Activated CD8-positive, alpha-beta T cell treated with anti-CD3 and anti-CD28 coated beads for 36 hours (primary cell): Measurements from ENCODE around the gene RAPGEF2. TPM values are rescaled to one million over a fixed set of nuclear protein-coding genes. Genes with fewer than 3 reads are reported as not detected.

Experiments used
- ATAC-seq: fragments of 200-7000 bp; cut with Tn5 transposase; one replicate; pipeline ENCODE4 v1.10.0; 2021; ENCODE audit warnings: mild to moderate bottlenecking, moderate library complexity
- CTCF ChIA-PET: fragments of 350-600 bp; sonication (Branson Sonifier 250); formaldehyde crosslinking; loops from one replicate; lab custom pipeline; 2021; ENCODE audit warnings: antibody characterized with exemption; lab: Charles Lee
- POLR2A ChIA-PET: fragments of 350-600 bp; sonication (Branson Sonifier 250); formaldehyde crosslinking; loops from one replicate; lab custom pipeline; 2021; ENCODE audit warnings: antibody characterized with exemption; lab: Charles Lee
- DNase-seq: peaks from one replicate; pipeline ENCODE4 v3.0.0-alpha.2; 2020
- H3K27ac Mint-ChIP-seq: one replicate; pipeline ENCODE4 v1.8.0; 2021; ENCODE audit warnings: mild to moderate bottlenecking, mixed read lengths
- H3K27me3 Mint-ChIP-seq: one replicate; pipeline ENCODE4 v1.8.0; 2021; ENCODE audit warnings: mixed read lengths
- H3K36me3 Mint-ChIP-seq: one replicate; pipeline ENCODE4 v1.8.0; 2021; ENCODE audit warnings: low read depth, mixed read lengths
- H3K4me1 Mint-ChIP-seq: one replicate; pipeline ENCODE4 v1.8.0; 2021; ENCODE audit warnings: low read depth, mixed read lengths
- H3K4me3 Mint-ChIP-seq: one replicate; pipeline ENCODE4 v1.8.0; 2021; ENCODE audit warnings: mild to moderate bottlenecking, moderate library complexity, mixed read lengths
- H3K9me3 Mint-ChIP-seq: one replicate; pipeline ENCODE4 v1.8.0; 2021; ENCODE audit warnings: mixed read lengths
- CTCF ChIP-seq: fragments of 200-600 bp; IDR thresholded peaks from one replicate; pipeline ENCODE4 v1.8.0; 2022; ENCODE audit warnings: antibody characterized with exemption, mild to moderate bottlenecking
- intact Hi-C: fragments of 100-400 bp; cut with micrococcal nuclease; formaldehyde crosslinking; loops from one replicate; pipeline ENCODE4 v1.10.0; 2022
- total RNA-seq, 2 experiments: library from RNA; stranded (reverse); gene quantifications; one replicate each; pipeline ENCODE4 v1.2.3, GENCODE V29; 2021

The RAPGEF2 gene
- total RNA-seq, 2 experiments from 2014 or later, result 13.7 to 14.8 TPM

- Mint-ChIP-seq H3K4me1 (peaks cover 22% of the 10 kb centered on the region), H3K27me3 (peaks cover 1% of the 10 kb centered on the region), H3K27ac (no peak overlapping the region), H3K4me3 (no peak overlapping the region), H3K9me3 (no peaks in the 10 kb centered on the region), H3K36me3 (peaks cover 2% of the 10 kb centered on the region)
- DNase-seq, result no peak
- no peak for ATAC-seq
- TF ChIP-seq CTCF, result no peak
- intact Hi-C loops, result no loop called here
- CTCF ChIA-PET, result no interaction called here
- POLR2A ChIA-PET, result no interaction called here
Observed at GRCh38 chr4:159141193-159141592, 38.3 kb downstream of the RAPGEF2 start.

DNA sequence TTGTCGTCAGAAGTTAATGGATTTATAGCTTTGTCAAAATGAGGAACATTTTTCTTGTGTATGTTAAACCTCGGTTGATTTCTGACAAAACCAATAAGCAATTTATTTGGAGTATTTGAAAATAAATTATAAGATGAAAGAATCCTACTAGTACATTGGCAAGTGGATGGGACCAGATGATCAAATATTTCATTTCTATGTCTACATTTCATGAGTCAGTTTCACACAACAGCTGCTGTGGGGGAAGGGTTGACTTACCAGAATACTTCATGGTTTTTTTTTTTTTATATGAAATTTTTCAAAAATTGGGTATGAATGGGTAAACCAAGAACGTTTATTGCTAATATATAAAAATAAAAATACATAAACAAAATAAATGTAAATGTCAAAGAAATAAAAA lies 39.4 kb downstream of the RAPGEF2 start:
- peaks cover 1% of the 10 kb centered on the region for H3K27me3 Mint-ChIP-seq
- ATAC-seq (no peak), DNase-seq (no peak)
- intact Hi-C loops, result no loop called here
- H3K27ac Mint-ChIP-seq, result no peak overlapping the region
- no peak overlapping the region for H3K4me3 Mint-ChIP-seq
- TF ChIP-seq CTCF, result no peak
- H3K9me3 Mint-ChIP-seq, result no peaks in the 10 kb centered on the region
- POLR2A ChIA-PET, result no interaction called here
- H3K4me1 Mint-ChIP-seq, result peaks cover 22% of the 10 kb centered on the region
- H3K36me3 Mint-ChIP-seq, result peaks cover 2% of the 10 kb centered on the region
- CTCF ChIA-PET, result no interaction called here

DNA sequence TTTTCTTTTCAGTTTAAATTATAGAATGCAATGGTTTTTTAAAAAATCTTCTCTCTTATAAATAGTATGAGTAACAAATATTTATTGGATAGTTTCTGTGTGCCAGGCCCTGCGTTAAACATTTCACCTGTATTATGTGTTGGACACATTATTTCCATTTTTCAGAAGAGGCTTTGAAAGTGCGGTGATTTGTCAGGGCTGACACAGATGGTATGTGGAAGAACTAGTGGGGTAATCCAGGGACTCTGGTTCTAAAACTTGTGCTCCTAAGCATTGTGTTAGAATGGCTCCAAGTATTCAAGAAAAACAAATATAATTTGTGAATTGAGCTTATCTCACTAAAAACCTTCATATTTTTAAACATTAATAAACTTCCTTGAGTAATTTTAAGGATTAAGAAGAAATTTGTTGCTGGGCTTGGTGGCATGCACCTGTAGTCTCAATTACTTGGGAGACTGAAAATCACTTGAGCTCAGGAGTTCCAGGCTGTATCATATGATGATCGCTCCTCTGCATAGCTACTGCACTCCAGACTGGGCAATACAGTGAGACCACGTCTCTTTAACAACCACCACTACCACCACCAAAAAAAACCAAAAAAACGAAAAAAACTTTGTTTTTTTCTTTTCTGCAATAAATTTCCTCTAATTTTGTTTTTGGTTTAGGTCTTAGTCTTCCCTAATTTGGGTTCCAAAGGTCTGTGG lies 40.0 kb downstream of the RAPGEF2 start:
- Mint-ChIP-seq H3K4me1 (peaks cover 22% of the 10 kb centered on the region), H3K36me3 (peaks cover 2% of the 10 kb centered on the region), H3K27me3 (peaks cover 1% of the 10 kb centered on the region), H3K27ac (no peak overlapping the region), H3K9me3 (no peaks in the 10 kb centered on the region), H3K4me3 (no peak overlapping the region)
- no peak for TF ChIP-seq CTCF
- ChIA-PET POLR2A (interaction anchor here (0.7 kb wide), 1 partner anchor 12 kb away, joined by 3 read pairs; no protein-coding TSS in a partner anchor), CTCF (no interaction called here)
- no peak for DNase-seq
- intact Hi-C loops, result no loop called here
- ATAC-seq, result no peak

DNA sequence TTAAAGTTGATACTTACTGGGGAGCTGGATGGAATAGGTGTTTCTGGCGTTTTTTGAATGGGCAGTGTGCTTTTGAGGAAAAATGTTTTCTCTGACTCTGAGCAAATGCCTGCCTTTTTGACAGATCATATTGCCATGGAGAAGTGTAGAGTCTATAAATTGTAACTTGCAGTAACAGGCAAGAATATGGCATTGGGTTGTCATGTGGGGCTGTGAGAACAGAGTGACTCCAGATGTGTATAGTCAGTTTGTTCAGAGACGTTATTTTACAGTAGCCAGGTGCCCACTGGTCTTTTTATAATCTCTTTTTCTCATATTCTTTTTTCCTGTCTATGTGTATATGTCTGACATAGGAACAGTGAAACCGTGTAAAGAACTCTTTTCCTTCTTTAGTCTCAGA lies 40.8 kb downstream of the RAPGEF2 start:
- H3K9me3 Mint-ChIP-seq, result no peaks in the 10 kb centered on the region
- peaks cover 18% of the 10 kb centered on the region for H3K4me1 Mint-ChIP-seq
- H3K27ac Mint-ChIP-seq, result no peak overlapping the region
- no peak for TF ChIP-seq CTCF
- H3K27me3 Mint-ChIP-seq, result peaks cover 1% of the 10 kb centered on the region
- ATAC-seq (no peak), DNase-seq (no peak)
- intact Hi-C loops, result no loop called here
- ChIA-PET CTCF (interaction anchor here (1.0 kb wide), 1 partner anchor 59 kb away, joined by 3 read pairs; no protein-coding TSS in a partner anchor), POLR2A (no interaction called here)
- peaks cover 2% of the 10 kb centered on the region for H3K36me3 Mint-ChIP-seq
- H3K4me3 Mint-ChIP-seq, result no peak overlapping the region

DNA sequence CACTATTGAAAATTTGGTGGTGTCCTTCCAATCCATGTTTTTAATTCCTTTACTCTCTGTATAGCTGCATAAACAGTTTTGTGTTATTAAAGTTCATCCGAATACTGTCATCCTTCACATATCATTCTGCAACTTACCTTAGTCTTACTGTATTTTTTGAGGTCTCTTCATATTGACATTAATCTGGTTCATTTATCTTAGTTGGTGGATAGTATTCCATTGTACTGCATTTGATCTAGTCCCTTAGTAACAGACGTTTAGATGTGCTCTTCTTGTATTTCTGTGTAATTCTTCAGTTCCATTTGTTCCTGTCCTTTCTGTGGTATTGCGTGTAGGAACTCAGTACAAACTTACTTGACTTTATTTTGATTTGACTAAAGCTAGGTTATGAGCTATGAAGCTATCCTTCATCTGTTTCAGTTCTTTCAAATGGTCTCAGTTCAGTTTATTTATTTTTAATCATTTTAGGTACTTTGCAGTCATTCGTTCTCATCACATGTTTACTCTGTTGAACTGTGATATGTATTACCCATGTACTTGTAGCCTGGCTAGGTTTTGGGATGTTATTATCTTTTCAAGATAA lies 41.3 kb downstream of the RAPGEF2 start:
- ChIA-PET CTCF (interaction anchor here (1.0 kb wide), 1 partner anchor 59 kb away, joined by 3 read pairs; no protein-coding TSS in a partner anchor), POLR2A (no interaction called here)
- no peak overlapping the region for H3K4me3 Mint-ChIP-seq
- DNase-seq, result no peak
- H3K4me1 Mint-ChIP-seq, result peaks cover 13% of the 10 kb centered on the region
- H3K27me3 Mint-ChIP-seq, result peaks cover 1% of the 10 kb centered on the region
- intact Hi-C loops, result no loop called here
- ATAC-seq, result no peak
- H3K9me3 Mint-ChIP-seq, result no peaks in the 10 kb centered on the region
- H3K27ac Mint-ChIP-seq, result no peak overlapping the region
- TF ChIP-seq CTCF, result no peak
- peaks cover 2% of the 10 kb centered on the region for H3K36me3 Mint-ChIP-seq
